Measurements from ENCODE around the gene STK25.
"Not testable (repeated sequence)": the region's sequence is repeated elsewhere in the genome, so short reads cannot be mapped to it uniquely, and the experiment has no call there.

STK25 gene

GRCh38 chr2:241450092-241450491, 58.3 kb downstream of the STK25 start:
- POLR2A ChIA-PET, result not testable (repeated sequence)

GRCh38 chr2:241445426-241445825, 63.0 kb downstream of the STK25 start:
- TF ChIP-seq GLIS2 (tag by site-specific recombination; IDR thresholded peaks at IDR 0.05) (no peak), KLF1 (tag by site-specific recombination; IDR thresholded peaks at IDR 0.05) (no peak), ZNF544 (tag by site-specific recombination; IDR thresholded peaks at IDR 0.05) (no peak), BCL11A (tag by site-specific recombination; IDR thresholded peaks at IDR 0.05; ENCODE audit: low read depth) (no peak), GLI2 (tag by site-specific recombination; IDR thresholded peaks at IDR 0.05; ENCODE audit: borderline replicate concordance, low read depth) (no peak), HOXA7 (CRISPR knock-in tag; IDR thresholded peaks at IDR 0.05; ENCODE audit: borderline replicate concordance) (no peak), ZNF426 (tag by site-specific recombination; IDR thresholded peaks at IDR 0.05) (no peak), ZEB2 (tag by site-specific recombination; IDR thresholded peaks at IDR 0.05) (no peak), ZNF350 (tag by site-specific recombination; IDR thresholded peaks at IDR 0.05) (no peak), ZNF133 (tag by site-specific recombination; IDR thresholded peaks at IDR 0.05) (no peak), SCRT2 (tag by site-specific recombination; IDR thresholded peaks at IDR 0.05) (no peak), ZBTB1 (tag by site-specific recombination; IDR thresholded peaks at IDR 0.05) (no peak), ZBTB48 (tag by site-specific recombination; IDR thresholded peaks at IDR 0.05) (no peak), ZNF548 (tag by site-specific recombination; IDR thresholded peaks at IDR 0.05) (no peak)
- peaks cover 5 to 83% of the 10 kb centered on the region in 2 experiments; a peak in 2 of 3 replicates for H3K36me3 ChIP-seq (ENCODE audit: control insufficient read depth in 2 of 2, insufficient read depth in 1 of 2, low read length in 2 of 2)
- ChIA-PET POLR2A (no interaction called here), CTCF (no interaction called here)
- no peaks in the 10 kb centered on the region for H3K9me3 ChIP-seq (ENCODE audit: control insufficient read depth, insufficient read depth, low read depth, low read length)
- H3K4me3 ChIP-seq (ENCODE audit: low read depth, low read length), result no peak overlapping the region
- H3K27ac ChIP-seq (ENCODE audit: extremely low read depth, low read depth, low read length), result no peak overlapping the region
- peaks cover 7% of the 10 kb centered on the region for H3K4me1 ChIP-seq (ENCODE audit: control insufficient read depth, insufficient read depth, low read length)

More at GRCh38 chr2:241450092-241450491, 58.3 kb downstream of the STK25 start:
- TF ChIP-seq ZNF121 (tag by site-specific recombination; IDR thresholded peaks at IDR 0.05), result peak; percentile 73
- H3K4me1 ChIP-seq (ENCODE audit: control insufficient read depth, insufficient read depth, low read length); H3K27ac ChIP-seq (ENCODE audit: extremely low read depth, low read depth, low read length); H3K9me3 ChIP-seq (ENCODE audit: control insufficient read depth, insufficient read depth, low read depth, low read length); H3K4me3 ChIP-seq (ENCODE audit: low read depth, low read length); CTCF ChIA-PET: not testable (repeated sequence)
- peaks cover 5 to 38% of the 10 kb centered on the region in 2 experiments; a peak in 2 of 3 replicates for H3K36me3 ChIP-seq (ENCODE audit: control insufficient read depth in 2 of 2, insufficient read depth in 1 of 2, low read length in 2 of 2)

GRCh38 chr2:241443486-241444223, 64.7 kb downstream of the STK25 start:
- ChIA-PET POLR2A (interaction anchor here (1.2 kb wide), 1 partner anchor 243 kb away, joined by 3 read pairs; the partner anchor contains the start of gene DTYMK), CTCF (interaction anchor here (0.7 kb wide), 1 partner anchor 62 kb away, joined by 3 read pairs; no protein-coding TSS in a partner anchor)
- H3K4me3 ChIP-seq (ENCODE audit: low read depth, low read length), result no peak overlapping the region
- H3K4me1 ChIP-seq (ENCODE audit: control insufficient read depth, insufficient read depth, low read length), result peaks cover 7% of the 10 kb centered on the region
- H3K36me3 ChIP-seq (ENCODE audit: control insufficient read depth in 2 of 2, insufficient read depth in 1 of 2, low read length in 2 of 2), result peaks cover 0 to 80% of the 10 kb centered on the region in 2 experiments; a peak in 2 of 3 replicates
- TF ChIP-seq ZNF660 (tag by site-specific recombination; IDR thresholded peaks at IDR 0.05), result peak; percentile 71; the same call in 1 of the 2 replicates
- no peak for TF ChIP-seq ELK4 (IDR thresholded peaks at IDR 0.05; ENCODE audit: borderline replicate concordance, low read depth, low read length)
- 0 out of 2 replicates have a peak, but pooled peaks have one; percentile 21 for TF ChIP-seq ZNF366 (tag by site-specific recombination; conservative IDR thresholded peaks at IDR 0.05)
- TF ChIP-seq ZBTB17 (tag by site-specific recombination; IDR thresholded peaks at IDR 0.05), result 0 out of 2 replicates have a peak, but pooled peaks have one; percentile 26
- peak; percentile 39; the same call in 1 of the 2 replicates for TF ChIP-seq ZBTB44 (tag by site-specific recombination; IDR thresholded peaks at IDR 0.05)
- no peak for TF ChIP-seq ZNF548 (tag by site-specific recombination; IDR thresholded peaks at IDR 0.05)
- 0 out of 2 replicates have a peak, but pooled peaks have one; percentile 22 for TF ChIP-seq ZIC2 (tag by site-specific recombination; IDR thresholded peaks at IDR 0.05)
- 0 out of 2 replicates have a peak, but pooled peaks have one; percentile 26 for TF ChIP-seq KLF10 (tag by site-specific recombination; IDR thresholded peaks at IDR 0.05)
- peak; percentile 62; the same call in 1 of the 2 replicates for TF ChIP-seq ZNF561 (tag by site-specific recombination; IDR thresholded peaks at IDR 0.05; ENCODE audit: borderline replicate concordance)
- 0 out of 2 replicates have a peak, but pooled peaks have one; percentile 44 for TF ChIP-seq ZNF544 (tag by site-specific recombination; IDR thresholded peaks at IDR 0.05)
- TF ChIP-seq ZXDB (tag by site-specific recombination; IDR thresholded peaks at IDR 0.05), result peak; percentile 71
- H3K27ac ChIP-seq (ENCODE audit: extremely low read depth, low read depth, low read length), result no peak overlapping the region
- no peaks in the 10 kb centered on the region for H3K9me3 ChIP-seq (ENCODE audit: control insufficient read depth, insufficient read depth, low read depth, low read length)
